Middle frontal gyrus (tissue), 1 donor: ENCODE measurements around the gene STX18.
"Not testable (repeated sequence)": the region's sequence is repeated elsewhere in the genome, so short reads cannot be mapped to it uniquely, and the experiment has no call there.

ENCODE experiments used
- DNase-seq: peaks from one replicate; pipeline ENCODE4 v3.0.0-alpha.2; 2015; ENCODE audit warnings: low spot score; ENCODE audit errors: extremely low spot score

The STX18 gene

DNA sequence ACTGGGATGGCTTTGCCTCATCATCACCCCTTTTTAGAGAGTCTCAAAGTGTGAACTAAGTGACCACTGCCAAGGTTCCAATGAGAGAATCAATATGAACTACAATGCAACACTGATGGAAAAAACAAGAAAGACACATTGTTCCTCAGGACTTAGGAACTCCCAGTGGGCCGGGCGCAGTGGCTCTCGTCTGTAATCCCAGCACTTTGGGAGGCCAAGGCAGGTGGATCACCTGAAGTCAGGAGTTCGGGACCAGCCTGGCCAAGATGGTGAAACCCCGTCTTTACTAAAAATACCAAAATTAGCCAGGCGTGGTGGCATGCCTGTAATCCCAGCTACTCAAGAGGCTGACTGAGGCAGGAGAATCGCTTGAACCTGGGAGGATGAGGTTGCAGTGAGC, 119.7 kb downstream of the STX18 start:
- DNase-seq, result not testable (repeated sequence)

DNA sequence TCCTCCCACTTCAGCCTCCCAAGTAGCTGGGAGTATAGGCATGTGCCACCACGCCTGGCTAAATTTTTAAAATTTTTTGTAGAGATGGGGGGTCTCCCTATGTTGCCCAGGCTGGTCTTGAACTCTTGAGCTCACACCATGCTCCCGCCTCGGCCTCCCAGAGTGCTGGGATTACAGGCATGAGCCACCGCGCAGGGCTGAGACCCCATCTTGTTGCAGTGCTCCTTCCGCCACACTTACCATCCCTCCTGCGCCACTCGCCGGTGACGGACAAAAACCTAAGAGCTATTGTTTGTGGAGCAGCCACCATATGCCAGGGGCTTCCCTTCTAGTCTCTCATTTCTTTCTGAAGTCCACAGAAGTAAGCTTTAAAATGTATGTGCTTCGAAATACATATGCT, 120.5 kb downstream of the STX18 start:
- DNase-seq, result no peak

DNA sequence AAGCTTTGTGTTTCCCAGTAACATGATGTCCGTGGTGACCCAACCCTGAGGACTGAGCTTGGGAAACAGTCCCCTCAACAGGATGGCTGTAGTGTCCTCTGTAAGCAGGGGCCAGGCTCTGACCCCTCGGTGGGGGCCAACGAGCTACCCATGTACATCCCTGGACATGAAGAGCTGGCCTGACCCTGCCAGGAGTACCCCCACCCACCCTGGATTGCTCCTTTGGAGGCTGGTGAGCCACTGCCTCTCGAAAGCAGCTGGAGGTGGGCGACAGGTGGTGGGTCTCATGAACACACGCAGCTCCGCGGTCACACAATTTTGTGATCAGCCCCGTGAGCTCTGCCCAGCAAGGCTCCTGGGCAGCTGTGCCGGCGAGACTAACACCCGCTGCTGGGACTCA, 121.4 kb downstream of the STX18 start:
- DNase-seq, result no peak

DNA sequence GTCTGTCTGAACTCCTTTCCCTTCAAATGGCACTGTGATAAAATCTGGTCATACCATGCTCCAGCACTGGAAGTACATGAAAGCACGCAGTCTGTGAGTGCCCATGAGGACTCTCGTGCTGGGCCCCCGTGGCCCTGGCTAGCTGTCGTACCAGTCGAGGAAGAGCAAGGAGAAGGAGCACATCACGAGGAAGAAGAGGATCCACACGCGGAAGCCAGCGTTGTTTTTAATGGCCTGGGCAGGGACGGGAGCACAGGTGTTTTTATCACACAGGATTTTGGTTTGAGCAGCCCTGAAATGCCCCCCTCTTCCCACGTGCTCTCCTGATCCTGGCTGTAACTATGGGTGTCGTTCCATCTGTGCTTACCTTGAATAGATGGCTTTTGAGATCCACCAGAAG, 122.0 kb downstream of the STX18 start:
- DNase-seq, result no peak

DNA sequence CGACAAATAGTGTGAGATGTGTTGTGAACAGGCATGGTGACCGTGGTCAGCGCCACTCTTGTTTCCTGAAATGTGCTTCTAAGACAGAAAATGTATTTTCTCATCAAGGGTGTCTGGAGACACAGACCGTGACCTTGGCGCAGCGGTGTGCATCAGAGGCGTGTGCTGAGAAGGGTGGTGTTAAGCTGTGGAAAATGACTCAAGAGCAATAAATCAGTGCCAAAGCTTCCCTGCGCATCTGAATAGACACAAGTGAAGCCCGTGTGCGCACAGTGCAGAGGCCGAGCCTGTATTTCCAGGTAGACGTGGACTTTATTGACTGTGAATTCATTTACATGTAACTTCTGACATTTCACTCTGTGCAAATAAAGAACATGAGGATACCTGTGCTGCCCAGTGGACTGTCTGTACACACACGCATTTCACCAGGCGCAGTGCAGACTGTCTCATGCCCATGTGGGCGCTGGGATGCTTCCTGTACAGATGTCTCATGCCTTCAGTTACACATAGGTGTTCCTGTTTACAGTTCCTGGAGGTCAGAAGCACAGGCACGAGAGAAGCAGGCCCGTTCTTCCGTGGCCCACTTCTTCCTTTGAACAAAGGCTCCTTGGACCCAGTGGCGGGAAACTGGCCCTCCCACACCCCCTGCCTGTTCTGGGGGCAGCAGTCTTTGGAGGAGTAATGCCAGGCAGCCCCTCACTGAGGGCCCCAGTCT, 123.0 kb downstream of the STX18 start:
- DNase-seq, result no peak

DNA sequence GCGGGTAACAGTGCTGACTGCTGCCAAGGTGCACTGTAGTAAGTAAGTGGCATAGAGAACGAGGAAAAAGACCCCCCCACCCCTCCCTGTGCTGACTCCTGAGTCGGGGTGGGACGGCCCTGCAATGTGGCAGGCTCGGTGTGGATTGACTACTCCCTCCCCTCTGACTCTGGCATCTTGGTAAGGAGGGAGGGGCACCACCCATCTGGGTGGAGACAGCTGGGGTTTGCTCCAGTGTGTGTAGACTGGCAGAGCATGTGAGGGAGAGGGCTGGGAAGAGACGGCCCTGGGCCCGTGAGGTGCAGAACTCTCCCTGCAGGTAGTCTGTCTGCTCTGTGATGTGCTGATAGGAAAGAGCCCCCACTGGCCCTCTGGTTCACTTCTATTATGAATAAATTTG, 124.0 kb downstream of the STX18 start:
- DNase-seq, result no peak

DNA sequence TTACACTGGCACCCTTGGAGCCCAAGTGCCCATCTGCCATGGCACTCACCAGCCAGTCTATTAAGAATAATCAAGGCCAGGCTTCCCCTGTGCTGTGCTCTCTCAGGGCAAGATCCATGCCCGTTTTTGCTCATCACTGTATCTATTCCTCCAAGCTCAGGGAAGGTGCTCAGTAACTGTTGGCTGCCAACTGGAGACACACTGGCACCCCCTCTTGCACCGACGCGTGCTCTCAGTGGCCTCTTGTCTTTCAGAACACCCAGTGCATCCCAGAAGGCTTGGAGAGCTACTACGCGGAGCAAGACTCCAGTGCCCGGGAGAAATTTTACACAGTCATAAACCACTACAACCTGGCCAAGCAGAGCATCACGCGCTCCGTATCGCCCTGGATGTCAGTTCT, 124.9 kb downstream of the STX18 start:
- DNase-seq, result no peak

DNA sequence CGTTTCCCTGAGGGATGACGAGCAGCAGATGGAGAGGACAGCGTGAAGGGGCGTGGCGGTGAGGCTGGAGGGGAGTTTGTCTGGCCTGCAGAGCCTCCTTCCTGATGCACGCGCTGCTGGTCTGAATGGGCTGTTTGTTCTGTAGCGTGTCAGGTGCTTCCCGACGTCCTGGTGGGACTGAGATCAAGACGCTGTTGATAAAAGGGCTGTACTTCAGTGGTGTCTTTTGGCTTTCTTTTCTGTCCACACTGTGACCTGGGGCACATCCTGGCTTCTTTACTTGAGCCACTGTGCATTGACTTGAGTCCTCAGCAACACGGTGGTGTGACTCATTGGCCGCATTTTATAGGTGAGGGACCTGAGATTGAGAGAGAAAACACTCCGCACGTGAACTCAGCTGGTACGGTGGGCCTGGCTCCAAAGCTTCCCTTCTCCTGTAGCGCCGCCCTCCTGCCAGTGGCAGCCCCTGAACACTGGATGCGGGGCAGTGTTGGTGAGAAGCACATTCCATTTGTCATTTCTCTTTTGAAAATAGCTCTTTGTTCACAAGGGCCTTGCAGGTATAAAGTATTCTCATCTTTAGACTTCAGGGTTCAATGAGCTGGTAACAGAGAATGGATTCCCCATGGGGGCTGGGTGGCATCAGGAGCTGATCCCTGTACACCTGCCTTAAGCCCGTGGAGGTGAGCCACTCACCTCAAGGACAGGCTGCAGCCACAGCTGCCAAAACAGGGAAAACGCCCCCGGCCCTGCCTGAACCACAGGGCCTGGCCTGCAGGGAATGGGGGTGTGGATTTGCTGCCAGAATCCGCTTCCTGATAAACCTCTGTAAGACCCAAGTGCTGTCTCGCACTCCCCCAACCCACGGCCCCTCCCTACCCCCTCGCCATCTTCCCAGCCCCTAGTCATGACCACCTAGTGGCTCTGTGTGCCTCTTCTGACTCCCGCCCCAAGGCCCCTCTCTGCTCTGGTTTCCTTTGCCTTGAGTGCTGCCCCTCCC, 125.7 kb downstream of the STX18 start:
- DNase-seq, result no peak

DNA sequence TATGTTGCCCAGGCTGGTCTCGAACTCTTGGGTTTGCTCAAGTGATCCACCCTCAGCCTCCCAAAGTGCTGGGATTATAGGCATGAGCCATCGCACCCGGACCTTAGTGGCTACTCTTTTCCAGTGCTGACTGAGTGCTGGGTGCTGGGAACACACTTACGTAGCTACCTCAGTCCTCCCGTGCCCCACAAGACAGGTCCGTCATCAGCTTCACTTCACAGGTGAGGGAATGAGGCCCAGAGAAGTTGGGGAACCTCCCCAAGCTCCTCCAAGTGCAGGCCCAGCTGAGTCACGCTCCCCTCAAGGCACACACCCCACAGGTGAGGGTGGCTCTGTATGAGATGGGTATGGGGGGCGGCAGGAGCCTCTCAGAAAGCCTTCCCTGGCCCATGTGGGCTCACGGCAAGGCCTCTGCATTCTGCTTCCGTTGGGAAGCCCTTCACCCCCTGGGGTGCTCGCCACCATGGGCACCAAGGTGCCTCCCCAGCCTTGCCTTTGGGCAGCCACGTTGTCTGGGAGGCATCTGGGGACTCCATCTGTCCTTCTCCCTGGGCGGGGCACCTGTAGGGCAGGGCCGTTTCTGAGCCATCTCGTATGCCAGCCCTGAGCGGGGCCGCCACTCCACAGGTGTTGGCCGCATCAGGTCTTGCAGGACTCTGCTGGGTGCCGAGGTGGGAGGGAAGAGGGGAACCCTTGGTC, 126.6 kb downstream of the STX18 start:
- DNase-seq, result no peak

DNA sequence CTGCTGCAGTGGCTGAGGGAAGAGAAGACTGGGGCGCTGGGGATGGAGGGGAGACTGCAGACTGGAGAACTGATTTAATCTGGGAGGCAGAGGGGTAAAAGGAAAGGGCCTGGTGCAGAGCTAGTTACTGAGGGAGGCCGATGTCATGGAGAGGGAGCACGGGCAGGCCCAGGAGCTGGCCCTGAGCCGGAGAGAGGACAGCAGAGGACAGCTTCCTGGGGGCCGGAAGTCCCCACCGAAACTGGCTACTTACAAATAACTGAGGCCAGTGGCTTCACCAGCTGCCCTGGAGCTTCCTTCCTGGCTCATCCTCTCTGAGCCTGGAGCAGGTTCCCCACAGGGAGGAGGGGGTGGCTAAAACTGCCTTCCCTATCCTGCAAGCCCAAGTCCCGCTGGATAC, 128.0 kb downstream of the STX18 start:
- no peak for DNase-seq

DNA sequence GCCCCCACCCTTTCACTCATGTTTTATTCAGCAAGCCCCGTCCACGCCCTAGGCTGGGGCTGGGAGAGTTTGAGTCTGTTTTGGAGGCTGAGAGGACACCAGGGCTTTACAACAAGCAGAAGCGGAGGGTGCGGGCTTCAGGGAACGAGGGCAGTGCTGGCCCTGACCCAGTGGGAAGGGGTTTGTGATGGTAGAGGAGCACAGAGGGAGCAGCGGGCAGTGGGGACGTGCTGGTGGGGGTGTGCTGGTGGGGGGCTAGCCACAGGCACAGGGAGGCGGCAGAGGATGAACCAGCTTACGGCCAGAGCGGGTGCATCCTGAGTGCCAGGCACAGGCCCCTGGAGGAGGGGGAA, 128.5 kb downstream of the STX18 start:
- DNase-seq, result no peak

DNA sequence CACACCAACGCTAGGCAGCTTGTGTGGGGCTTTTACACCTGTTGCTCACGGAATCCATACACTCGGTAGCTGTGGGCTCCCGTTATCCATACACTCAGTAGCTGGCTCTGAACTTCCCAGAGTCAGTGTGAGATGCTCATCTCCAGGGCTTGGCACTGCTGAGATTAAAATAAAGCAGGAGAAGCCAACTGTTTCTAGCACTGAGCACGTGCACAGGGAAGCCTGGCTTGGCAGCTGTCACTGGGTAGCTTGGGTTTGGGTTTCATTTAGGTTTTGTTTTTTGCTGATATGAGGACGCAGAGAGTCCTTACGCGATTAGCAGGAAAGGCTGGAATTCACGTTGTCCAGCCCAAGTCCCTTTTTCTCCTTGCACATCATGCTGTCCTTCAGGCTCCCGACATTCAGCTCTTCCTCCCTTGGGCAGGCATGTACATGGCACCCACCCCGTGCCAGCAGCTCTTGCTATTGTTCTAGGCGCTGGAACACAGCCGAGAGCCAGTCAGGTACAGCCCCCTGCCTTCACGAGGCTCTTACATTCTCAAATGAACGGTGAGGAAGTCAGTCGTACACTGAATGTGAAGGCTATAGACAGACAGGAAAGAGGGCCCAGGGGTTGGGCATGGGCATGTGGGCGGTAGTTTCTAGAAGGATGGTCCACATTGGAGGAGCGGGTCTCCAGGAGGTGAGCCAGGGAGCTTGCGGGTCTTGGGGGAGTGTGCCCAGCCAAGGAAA, 129.0 kb downstream of the STX18 start:
- no peak for DNase-seq

DNA sequence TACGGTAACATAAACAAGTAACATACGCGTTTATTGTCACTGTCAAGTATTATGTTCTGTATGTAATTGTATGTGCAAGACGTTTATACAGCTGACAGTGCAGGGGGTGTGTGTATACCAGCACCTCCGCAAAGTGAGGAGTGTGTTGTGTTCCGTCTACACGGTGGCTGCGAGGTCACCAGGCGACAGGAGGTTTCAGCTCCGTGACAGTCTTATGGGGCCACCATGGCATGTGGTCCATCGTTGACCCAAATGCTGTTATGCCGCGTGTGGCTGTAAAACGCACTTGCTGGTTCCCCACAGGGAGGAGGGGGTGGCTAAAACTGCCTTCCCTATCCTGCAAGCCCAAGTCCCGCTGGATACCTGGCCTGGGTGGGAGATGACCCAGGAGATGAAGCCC, 129.9 kb downstream of the STX18 start:
- DNase-seq, result no peak

DNA sequence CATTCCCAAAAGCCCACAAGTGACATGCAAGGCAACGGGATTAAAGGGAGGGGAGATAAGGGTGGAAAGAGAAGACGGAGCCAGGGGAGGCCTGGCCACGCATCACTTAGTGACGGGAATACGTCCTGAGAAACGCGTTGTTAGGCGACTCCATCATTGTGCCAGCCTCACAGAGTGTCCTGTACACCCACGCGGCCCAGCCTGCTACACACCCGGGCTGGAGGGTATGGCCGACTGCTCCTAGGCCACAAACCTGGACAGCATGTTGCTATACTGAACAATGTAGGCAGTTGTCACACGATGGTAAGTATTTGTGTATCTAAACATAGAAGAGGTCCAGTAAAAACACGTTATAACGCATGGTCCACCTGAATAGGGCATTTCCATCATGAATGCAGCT, 131.6 kb downstream of the STX18 start:
- DNase-seq, result no peak

DNA sequence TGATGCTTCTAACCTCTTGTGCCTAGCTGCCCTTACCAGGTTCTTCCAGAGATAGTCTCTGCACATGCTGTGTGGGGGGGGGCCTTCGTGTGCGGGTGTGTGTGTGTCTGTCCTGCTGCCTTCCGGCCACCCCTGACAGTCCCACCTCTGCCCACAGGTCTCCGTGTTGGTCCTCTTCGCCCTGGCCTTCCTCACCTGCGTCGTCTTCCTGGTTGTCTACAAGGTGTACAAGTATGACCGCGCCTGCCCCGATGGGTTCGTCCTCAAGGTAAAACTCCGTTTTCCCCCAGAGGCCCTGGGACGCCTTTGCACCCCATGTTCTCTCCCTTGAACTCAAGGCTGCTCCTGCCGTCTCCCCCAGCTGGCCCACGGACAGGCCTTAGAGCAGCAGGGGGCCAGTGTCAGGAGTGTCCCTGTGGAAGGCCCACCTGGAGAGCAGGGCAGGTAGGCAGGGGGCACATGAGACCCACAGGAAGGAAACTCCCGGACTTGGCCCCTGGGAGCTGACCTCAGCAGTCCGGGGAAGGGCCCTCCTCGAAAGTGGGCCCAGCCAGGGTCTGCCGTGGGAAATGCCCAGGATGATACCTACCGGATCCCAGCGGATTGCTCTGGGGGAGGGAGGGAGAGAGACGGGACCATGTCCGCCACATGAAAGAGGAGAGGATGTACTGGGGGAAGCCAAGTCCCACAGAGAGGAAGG, 132.3 kb downstream of the STX18 start:
- no peak for DNase-seq

DNA sequence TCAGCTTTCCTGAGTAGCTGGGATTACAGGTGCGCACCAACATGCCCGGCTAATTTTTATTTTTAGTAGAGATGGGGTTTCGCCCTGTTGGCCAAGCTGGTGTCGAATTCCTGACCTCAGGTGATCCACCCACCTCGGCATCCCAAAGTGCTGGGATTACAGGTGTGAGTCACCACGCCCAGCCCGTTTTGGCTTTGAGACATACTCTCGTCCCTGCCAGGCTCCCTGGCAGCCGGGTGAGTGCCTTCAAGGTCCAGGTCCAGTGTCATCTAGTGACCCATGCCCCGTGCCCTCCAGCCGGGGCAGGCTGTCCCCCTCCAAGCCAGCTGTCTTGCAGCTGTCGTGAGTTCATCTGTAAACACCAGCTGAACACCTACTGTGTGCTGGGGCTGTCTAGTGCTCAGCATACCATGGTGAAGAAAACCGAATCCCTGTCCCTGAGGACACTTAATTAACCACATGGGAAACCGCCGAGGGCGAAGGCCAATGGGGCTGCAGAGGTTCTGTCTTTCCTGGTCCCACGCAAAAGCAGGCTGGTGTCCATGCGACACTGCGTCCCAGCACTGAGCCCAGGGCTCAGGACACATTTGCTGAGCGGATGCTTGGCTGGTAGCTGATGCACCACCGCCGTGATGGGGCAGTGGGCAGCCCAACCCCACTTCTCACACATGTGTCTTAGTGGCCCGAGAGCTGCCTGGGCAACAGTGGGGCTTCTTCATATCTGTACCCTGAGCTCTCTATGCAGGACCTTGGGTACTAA, 133.1 kb downstream of the STX18 start:
- DNase-seq, result no peak

DNA sequence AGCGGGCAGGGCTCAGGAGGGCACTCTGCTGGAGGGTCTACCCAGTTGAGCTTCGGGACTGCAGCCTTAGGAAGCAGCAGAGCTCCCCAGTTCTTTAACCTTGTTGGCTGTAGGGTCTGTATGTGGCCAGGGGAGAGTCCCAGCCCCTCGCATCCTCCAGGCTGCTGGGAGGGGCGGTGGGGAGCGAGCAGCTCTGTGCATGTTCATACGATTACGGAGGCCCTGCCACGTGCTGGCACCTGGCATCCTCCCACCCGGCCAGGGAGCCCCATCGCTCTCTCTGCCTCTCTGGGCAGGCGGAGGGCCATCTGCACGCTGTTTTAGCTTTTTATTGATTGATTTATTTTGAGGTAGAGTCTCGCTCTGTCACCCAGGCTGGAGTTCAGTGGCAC, 133.7 kb downstream of the STX18 start:
- no peak for DNase-seq

DNA sequence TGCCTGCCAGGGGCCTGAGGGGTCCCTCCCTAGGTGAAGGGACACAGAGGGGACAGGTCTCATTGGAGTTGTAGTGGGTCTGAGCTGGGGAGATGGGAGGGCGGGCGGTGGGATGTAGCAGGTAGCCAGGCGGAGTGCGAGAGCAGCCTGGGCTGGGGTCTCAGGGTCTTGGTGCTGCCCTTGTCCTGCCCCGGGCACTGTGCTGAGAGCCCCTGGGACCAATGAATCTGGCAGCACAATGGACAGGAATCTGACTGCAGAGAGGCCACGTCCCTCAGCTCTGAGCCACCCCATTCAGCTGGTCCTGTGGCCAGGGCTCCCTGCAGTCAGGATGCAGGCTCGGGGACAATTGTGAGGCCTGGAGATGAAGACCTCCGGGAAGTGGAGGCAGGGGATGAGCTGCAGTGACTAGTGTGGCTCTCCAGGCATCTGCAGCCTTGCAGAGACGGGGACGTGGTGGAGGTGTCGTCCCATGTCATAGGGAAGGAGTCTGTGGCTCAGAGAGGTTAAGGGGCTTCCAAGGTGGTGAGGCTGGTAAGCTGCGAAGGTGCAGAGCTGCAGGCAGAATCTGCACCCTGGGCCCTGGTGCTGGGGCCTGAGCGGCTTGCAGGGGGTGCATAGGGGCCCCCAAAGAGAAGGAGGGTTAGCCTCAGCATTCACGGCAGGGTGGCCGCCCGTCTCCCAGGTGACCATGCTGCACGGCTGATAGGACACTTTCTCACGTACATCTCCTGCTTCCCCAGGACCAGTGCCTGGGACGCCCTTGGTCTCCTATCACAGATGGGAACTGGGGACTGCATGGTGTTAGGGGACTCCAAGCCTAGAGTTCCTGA, 134.3 kb downstream of the STX18 start:
- no peak for DNase-seq
